ENCODE measurements around the gene PRKCB.

Gene PRKCB

GRCh38 chr16:23945243-23945642 lies 109.5 kb downstream of the PRKCB start:
- Mint-ChIP-seq H3K36me3 (ENCODE audit: low read depth) (no peaks in the 10 kb centered on the region), H3K4me3 (no peak overlapping the region), H3K9me3 (no peaks in the 10 kb centered on the region), H3K27me3 (no peaks in the 10 kb centered on the region), H3K27ac (peak overlapping the region; percentile 66), H3K4me1 (ENCODE audit: low read depth) (peaks cover 82% of the 10 kb centered on the region)
- DNase-seq = no peak

- no peak for DNase-seq
- Mint-ChIP-seq H3K27me3 (no peaks in the 10 kb centered on the region), H3K27ac (peak overlapping the region; percentile 88), H3K4me1 (ENCODE audit: low read depth) (peaks cover 96% of the 10 kb centered on the region), H3K9me3 (no peaks in the 10 kb centered on the region), H3K4me3 (no peak overlapping the region), H3K36me3 (ENCODE audit: low read depth) (peaks cover 9% of the 10 kb centered on the region)
Observed at GRCh38 chr16:23947838-23948237, 112.1 kb downstream of the PRKCB start.

GRCh38 chr16:23948949-23949411 lies 113.2 kb downstream of the PRKCB start:
- peak overlapping the region; percentile 33 for H3K4me3 Mint-ChIP-seq
- no peaks in the 10 kb centered on the region for H3K27me3 Mint-ChIP-seq
- peak; percentile 48 for DNase-seq
- peaks cover 95% of the 10 kb centered on the region for H3K4me1 Mint-ChIP-seq (ENCODE audit: low read depth)
- H3K27ac Mint-ChIP-seq = peak overlapping the region; percentile 88
- H3K36me3 Mint-ChIP-seq (ENCODE audit: low read depth) = peaks cover 18% of the 10 kb centered on the region
- no peaks in the 10 kb centered on the region for H3K9me3 Mint-ChIP-seq

- peak; percentile 65 for DNase-seq
- peak overlapping the region; percentile 88 for H3K27ac Mint-ChIP-seq
Observed at GRCh38 chr16:23949630-23950290, 114.0 kb downstream of the PRKCB start.

GRCh38 chr16:23950291-23950894 lies 114.6 kb downstream of the PRKCB start:
- peak overlapping the region; percentile 41 for H3K4me3 Mint-ChIP-seq
- H3K4me1 Mint-ChIP-seq (ENCODE audit: low read depth) = peaks cover 94% of the 10 kb centered on the region
- peak overlapping the region; percentile 88 for H3K27ac Mint-ChIP-seq
- no peak for DNase-seq
- H3K36me3 Mint-ChIP-seq (ENCODE audit: low read depth) = peaks cover 20% of the 10 kb centered on the region
- no peaks in the 10 kb centered on the region for H3K9me3 Mint-ChIP-seq
- no peaks in the 10 kb centered on the region for H3K27me3 Mint-ChIP-seq

More at GRCh38 chr16:23949630-23950290, 114.0 kb downstream of the PRKCB start:
- H3K9me3 Mint-ChIP-seq = no peaks in the 10 kb centered on the region
- H3K36me3 Mint-ChIP-seq (ENCODE audit: low read depth) = peaks cover 20% of the 10 kb centered on the region
- H3K27me3 Mint-ChIP-seq = no peaks in the 10 kb centered on the region
- H3K4me3 Mint-ChIP-seq = peak overlapping the region; percentile 46
- peaks cover 95% of the 10 kb centered on the region for H3K4me1 Mint-ChIP-seq (ENCODE audit: low read depth)

GRCh38 chr16:23950898-23951297 lies 115.1 kb downstream of the PRKCB start:
- Mint-ChIP-seq H3K4me3 (peak overlapping the region; percentile 41), H3K36me3 (ENCODE audit: low read depth) (peaks cover 20% of the 10 kb centered on the region), H3K27me3 (no peaks in the 10 kb centered on the region), H3K9me3 (no peaks in the 10 kb centered on the region), H3K4me1 (ENCODE audit: low read depth) (peaks cover 93% of the 10 kb centered on the region), H3K27ac (peak overlapping the region; percentile 88)
- no peak for DNase-seq

- Mint-ChIP-seq H3K27ac (peak overlapping the region; percentile 88), H3K4me3 (peak overlapping the region; percentile 67), H3K36me3 (ENCODE audit: low read depth) (peaks cover 20% of the 10 kb centered on the region), H3K4me1 (ENCODE audit: low read depth) (peaks cover 90% of the 10 kb centered on the region), H3K9me3 (no peaks in the 10 kb centered on the region), H3K27me3 (no peaks in the 10 kb centered on the region)
- DNase-seq = peak; percentile 58
Observed at GRCh38 chr16:23952128-23952970, 116.6 kb downstream of the PRKCB start.

- Mint-ChIP-seq H3K36me3 (ENCODE audit: low read depth) (peaks cover 20% of the 10 kb centered on the region), H3K9me3 (no peaks in the 10 kb centered on the region), H3K27ac (peak overlapping the region; percentile 88), H3K27me3 (no peaks in the 10 kb centered on the region), H3K4me1 (ENCODE audit: low read depth) (peaks cover 89% of the 10 kb centered on the region), H3K4me3 (peak overlapping the region; percentile 67)
- DNase-seq = no peak
Observed at GRCh38 chr16:23952971-23953300, 117.2 kb downstream of the PRKCB start.

GRCh38 chr16:23953476-23953875 lies 117.7 kb downstream of the PRKCB start:
- peaks cover 20% of the 10 kb centered on the region for H3K36me3 Mint-ChIP-seq (ENCODE audit: low read depth)
- H3K27me3 Mint-ChIP-seq = no peaks in the 10 kb centered on the region
- H3K27ac Mint-ChIP-seq = peak overlapping the region; percentile 88
- no peak overlapping the region for H3K4me3 Mint-ChIP-seq
- no peaks in the 10 kb centered on the region for H3K9me3 Mint-ChIP-seq
- DNase-seq = no peak
- peaks cover 86% of the 10 kb centered on the region for H3K4me1 Mint-ChIP-seq (ENCODE audit: low read depth)

- peaks cover 86% of the 10 kb centered on the region for H3K4me1 Mint-ChIP-seq (ENCODE audit: low read depth)
- peaks cover 20% of the 10 kb centered on the region for H3K36me3 Mint-ChIP-seq (ENCODE audit: low read depth)
- no peak overlapping the region for H3K27ac Mint-ChIP-seq
- no peaks in the 10 kb centered on the region for H3K27me3 Mint-ChIP-seq
- H3K9me3 Mint-ChIP-seq = no peaks in the 10 kb centered on the region
- DNase-seq = no peak
- no peak overlapping the region for H3K4me3 Mint-ChIP-seq
Observed at GRCh38 chr16:23955088-23955487, 119.3 kb downstream of the PRKCB start.

- DNase-seq = no peak
- peak overlapping the region; percentile 72 for H3K27ac Mint-ChIP-seq
- H3K4me3 Mint-ChIP-seq = no peak overlapping the region
- H3K36me3 Mint-ChIP-seq (ENCODE audit: low read depth) = peaks cover 13% of the 10 kb centered on the region
- peaks cover 86% of the 10 kb centered on the region for H3K4me1 Mint-ChIP-seq (ENCODE audit: low read depth)
- H3K9me3 Mint-ChIP-seq = no peaks in the 10 kb centered on the region
- H3K27me3 Mint-ChIP-seq = no peaks in the 10 kb centered on the region
Observed at GRCh38 chr16:23957287-23957686, 121.5 kb downstream of the PRKCB start.

- peaks cover 85% of the 10 kb centered on the region for H3K4me1 Mint-ChIP-seq (ENCODE audit: low read depth)
- no peaks in the 10 kb centered on the region for H3K27me3 Mint-ChIP-seq
- no peaks in the 10 kb centered on the region for H3K9me3 Mint-ChIP-seq
- H3K36me3 Mint-ChIP-seq (ENCODE audit: low read depth) = peaks cover 13% of the 10 kb centered on the region
- DNase-seq = no peak
- H3K27ac Mint-ChIP-seq = peak overlapping the region; percentile 89
- peak overlapping the region; percentile 63 for H3K4me3 Mint-ChIP-seq
Observed at GRCh38 chr16:23959072-23959751, 123.4 kb downstream of the PRKCB start.

- H3K36me3 Mint-ChIP-seq (ENCODE audit: low read depth) = peaks cover 15% of the 10 kb centered on the region
- peak; percentile 50 for DNase-seq
- H3K27ac Mint-ChIP-seq = peak overlapping the region; percentile 89
- H3K27me3 Mint-ChIP-seq = no peaks in the 10 kb centered on the region
- H3K9me3 Mint-ChIP-seq = no peaks in the 10 kb centered on the region
- H3K4me1 Mint-ChIP-seq (ENCODE audit: low read depth) = peaks cover 80% of the 10 kb centered on the region
- peak overlapping the region; percentile 63 for H3K4me3 Mint-ChIP-seq
Observed at GRCh38 chr16:23959752-23960072, 123.9 kb downstream of the PRKCB start.

- peaks cover 80% of the 10 kb centered on the region for H3K4me1 Mint-ChIP-seq (ENCODE audit: low read depth)
- H3K27ac Mint-ChIP-seq = peak overlapping the region; percentile 89
- DNase-seq = no peak
- H3K27me3 Mint-ChIP-seq = no peaks in the 10 kb centered on the region
- H3K9me3 Mint-ChIP-seq = no peaks in the 10 kb centered on the region
- H3K36me3 Mint-ChIP-seq (ENCODE audit: low read depth) = peaks cover 21% of the 10 kb centered on the region
- H3K4me3 Mint-ChIP-seq = peak overlapping the region; percentile 63
Observed at GRCh38 chr16:23960081-23960885, 124.5 kb downstream of the PRKCB start.
